Mesothelial cell of epicardium (in vitro differentiated cells): ENCODE measurements around the gene CFAP92. TPM values are rescaled to one million over a fixed set of nuclear protein-coding genes. Genes with fewer than 3 reads are reported as not detected.

Experiments used
- DNase-seq, 2 experiments: peaks; one replicate each; pipeline ENCODE4 v3.0.0; 2021; ENCODE audit warnings: low spot score in 2 of 2; ENCODE audit not compliant: unreplicated experiment in 2 of 2
- H3K27ac Mint-ChIP-seq: 2 replicates; pipeline ENCODE4 v1.8.0; 2021; ENCODE audit warnings: mixed read lengths
- H3K27me3 Mint-ChIP-seq: 2 replicates; pipeline ENCODE4 v1.8.0; 2021; ENCODE audit warnings: low read depth, mixed read lengths
- H3K36me3 Mint-ChIP-seq: 2 replicates; pipeline ENCODE4 v1.8.0; 2021; ENCODE audit warnings: mixed read lengths
- H3K4me1 Mint-ChIP-seq: 2 replicates; pipeline ENCODE4 v1.8.0; 2021; ENCODE audit warnings: mixed read lengths
- H3K4me3 Mint-ChIP-seq: 2 replicates; pipeline ENCODE4 v1.8.0; 2021; ENCODE audit warnings: mild to moderate bottlenecking, moderate library complexity, mixed read lengths
- H3K9me3 Mint-ChIP-seq: 2 replicates; pipeline ENCODE4 v1.8.0; 2021; ENCODE audit warnings: mixed read lengths
- total RNA-seq: library from RNA; stranded (reverse); gene quantifications from 3 replicates; pipeline ENCODE4 v1.2.1, GENCODE V29; 2021
- TF ChIP-seq, protein P1 (sequence below): fragments of 200-600 bp; sonication (generic); IDR thresholded peaks from one replicate; pipeline ENCODE4 v1.5.0; 2021; ENCODE audit warnings: antibody characterized with exemption; ENCODE audit not compliant: unreplicated experiment

CFAP92 gene, protein sequence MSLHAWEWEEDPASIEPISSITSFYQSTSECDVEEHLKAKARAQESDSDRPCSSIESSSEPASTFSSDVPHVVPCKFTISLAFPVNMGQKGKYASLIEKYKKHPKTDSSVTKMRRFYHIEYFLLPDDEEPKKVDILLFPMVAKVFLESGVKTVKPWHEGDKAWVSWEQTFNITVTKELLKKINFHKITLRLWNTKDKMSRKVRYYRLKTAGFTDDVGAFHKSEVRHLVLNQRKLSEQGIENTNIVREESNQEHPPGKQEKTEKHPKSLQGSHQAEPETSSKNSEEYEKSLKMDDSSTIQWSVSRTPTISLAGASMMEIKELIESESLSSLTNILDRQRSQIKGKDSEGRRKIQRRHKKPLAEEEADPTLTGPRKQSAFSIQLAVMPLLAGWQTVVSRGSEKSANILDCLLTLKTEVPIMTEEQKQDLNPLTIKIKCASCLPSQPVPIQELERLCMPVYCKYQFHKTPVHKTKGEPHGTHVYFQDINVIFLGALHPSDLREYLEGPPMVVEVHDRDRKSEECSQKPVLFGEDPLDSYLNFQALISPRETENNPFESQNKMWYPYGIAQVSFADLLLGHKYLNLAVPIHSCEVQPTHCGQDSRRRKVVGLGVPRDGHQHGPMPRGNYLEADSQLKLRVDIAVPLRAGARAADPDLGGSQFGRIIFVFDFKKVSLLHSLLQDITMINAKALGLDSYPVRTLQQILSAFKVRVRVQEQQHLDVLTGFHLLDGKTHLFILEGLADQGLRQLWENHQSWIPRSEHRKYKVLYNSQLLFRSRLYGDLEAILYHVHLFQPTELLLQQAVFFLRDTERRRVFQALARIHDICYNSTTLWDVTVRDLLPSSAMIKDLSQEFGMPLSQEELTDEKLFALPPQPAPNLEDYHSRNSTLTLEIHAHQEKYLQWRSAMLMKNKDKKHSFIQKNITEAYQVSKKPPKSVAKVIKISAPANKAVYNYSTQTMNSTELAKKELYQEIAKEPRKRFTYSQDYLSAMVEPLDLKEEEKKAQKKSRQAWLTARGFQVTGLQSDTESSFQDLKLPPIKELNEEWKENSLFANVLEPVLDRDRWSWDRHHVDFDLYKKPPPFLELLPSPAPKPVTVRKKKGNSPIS
- 0.76 to 1.2 TPM (median 1.1 TPM) in 3 replicates for total RNA-seq

DNA sequence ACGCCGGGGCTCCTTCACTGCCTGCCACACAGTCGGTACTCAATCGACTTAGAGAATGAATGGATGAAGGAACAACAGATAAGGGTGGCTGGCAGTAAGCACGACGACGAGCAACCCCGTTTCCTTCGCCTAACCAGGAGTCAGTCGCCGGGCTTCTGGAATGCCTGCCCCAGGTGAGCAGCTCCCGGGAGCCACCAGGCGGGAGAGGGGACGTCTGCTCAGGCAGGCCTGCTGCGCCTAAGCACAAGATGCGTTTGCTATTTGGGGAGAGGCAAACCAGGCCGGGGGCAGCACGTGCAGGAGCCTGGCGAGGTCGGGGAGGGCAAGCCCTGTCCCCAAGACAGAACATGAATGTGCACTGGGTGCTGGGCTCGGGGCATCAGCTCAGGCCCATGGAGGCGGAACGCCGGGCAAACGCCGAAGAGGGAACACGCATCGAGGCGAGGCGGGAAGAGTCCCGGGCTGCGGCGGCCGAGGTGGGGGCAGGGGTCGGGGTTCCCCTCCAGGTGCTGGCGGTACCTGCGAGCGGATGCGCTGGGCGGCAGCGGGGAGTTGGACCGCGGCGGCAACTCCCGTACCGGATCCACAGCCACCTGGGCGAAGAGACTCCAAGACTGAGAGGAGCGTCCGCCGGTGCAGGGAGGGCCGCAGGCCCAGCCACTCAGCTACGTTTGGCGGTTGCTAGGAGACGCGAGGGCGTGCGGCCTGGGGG is at the start of gene CFAP92:
Gene CFAP92 (minus strand): TSS at position 616 of the 712 bp plus-strand sequence. CDS start 772 bp downstream, outside the sequence.
- H3K27ac Mint-ChIP-seq, result peak within 1 kb of the TSS; percentile 36
- peak; percentile 88 to 95 for DNase-seq
- peaks cover 13% of the 10 kb centered on the region for H3K4me1 Mint-ChIP-seq
- no peaks in the 10 kb centered on the region for H3K36me3 Mint-ChIP-seq
- H3K27me3 Mint-ChIP-seq, result peaks cover 56% of the 10 kb centered on the region
- TF ChIP-seq, protein P1, sequence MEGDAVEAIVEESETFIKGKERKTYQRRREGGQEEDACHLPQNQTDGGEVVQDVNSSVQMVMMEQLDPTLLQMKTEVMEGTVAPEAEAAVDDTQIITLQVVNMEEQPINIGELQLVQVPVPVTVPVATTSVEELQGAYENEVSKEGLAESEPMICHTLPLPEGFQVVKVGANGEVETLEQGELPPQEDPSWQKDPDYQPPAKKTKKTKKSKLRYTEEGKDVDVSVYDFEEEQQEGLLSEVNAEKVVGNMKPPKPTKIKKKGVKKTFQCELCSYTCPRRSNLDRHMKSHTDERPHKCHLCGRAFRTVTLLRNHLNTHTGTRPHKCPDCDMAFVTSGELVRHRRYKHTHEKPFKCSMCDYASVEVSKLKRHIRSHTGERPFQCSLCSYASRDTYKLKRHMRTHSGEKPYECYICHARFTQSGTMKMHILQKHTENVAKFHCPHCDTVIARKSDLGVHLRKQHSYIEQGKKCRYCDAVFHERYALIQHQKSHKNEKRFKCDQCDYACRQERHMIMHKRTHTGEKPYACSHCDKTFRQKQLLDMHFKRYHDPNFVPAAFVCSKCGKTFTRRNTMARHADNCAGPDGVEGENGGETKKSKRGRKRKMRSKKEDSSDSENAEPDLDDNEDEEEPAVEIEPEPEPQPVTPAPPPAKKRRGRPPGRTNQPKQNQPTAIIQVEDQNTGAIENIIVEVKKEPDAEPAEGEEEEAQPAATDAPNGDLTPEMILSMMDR, result no peak
- H3K4me3 Mint-ChIP-seq, result peak within 1 kb of the TSS; percentile 75
- H3K9me3 Mint-ChIP-seq, result peaks cover 5% of the 10 kb centered on the region

DNA sequence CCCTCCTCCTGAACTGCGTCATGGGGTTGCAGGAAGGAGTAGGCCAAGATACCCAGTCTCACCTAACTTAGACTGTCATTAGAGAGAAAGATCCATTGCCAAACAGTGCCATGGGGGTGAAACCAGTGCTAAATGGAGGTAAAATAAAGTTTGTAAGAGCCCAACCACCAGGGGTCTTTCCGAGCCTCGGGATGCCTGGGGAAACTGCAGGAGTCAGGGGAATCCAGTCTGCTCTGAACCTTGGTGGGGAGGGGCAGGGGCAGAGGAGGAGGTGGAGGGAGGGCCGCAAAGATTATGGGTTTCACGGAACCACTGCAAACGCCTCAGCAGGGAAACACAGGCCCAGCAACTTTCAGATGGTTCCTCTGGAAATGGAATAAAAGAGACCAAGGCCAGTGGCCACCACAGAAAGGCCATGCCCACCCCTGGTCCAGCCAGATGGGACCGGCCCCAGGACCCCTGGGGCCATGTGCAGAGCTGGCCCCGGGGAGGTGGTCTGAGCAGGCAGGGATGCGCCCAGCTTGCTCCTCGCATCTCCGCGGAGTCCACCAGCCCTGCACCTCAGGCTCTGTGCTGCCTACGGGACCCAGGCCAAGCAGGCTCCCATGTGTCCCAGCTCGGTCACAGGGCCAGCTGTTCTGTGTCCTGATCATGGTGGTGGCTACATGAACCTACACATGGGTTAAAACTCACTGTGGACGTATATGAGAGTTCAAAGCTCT is 46.9 kb upstream of the CFAP92 start:
- TF ChIP-seq, protein P1, result no peak

DNA sequence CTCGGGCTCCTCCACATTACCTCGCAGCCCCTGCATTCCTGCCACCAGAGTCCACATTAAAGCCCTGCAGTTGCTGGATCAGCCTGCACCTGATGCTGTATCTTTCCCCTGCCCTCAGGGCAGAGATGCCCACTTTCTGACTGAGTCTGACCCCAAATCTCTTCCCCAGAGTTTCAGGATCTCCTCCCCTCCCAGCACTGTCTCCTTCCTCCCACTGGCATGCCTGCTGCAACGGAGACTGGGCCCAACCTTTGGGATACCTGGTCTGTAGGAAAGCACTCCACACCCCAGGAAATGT is 46.1 kb upstream of the CFAP92 start:
- H3K9me3 Mint-ChIP-seq, result peaks cover 17% of the 10 kb centered on the region
- peaks cover 4% of the 10 kb centered on the region for H3K4me1 Mint-ChIP-seq
- H3K36me3 Mint-ChIP-seq, result peaks cover 3% of the 10 kb centered on the region
- TF ChIP-seq, protein P1, result no peak
- H3K27ac Mint-ChIP-seq, result no peak overlapping the region
- DNase-seq, result no peak
- no peak overlapping the region for H3K4me3 Mint-ChIP-seq
- peaks cover 32% of the 10 kb centered on the region for H3K27me3 Mint-ChIP-seq

More for the DNA sequence above, 46.9 kb upstream of the CFAP92 start:
- H3K4me3 Mint-ChIP-seq, result no peak overlapping the region
- H3K27me3 Mint-ChIP-seq, result peaks cover 32% of the 10 kb centered on the region
- H3K4me1 Mint-ChIP-seq, result peaks cover 4% of the 10 kb centered on the region
- no peak overlapping the region for H3K27ac Mint-ChIP-seq
- peaks cover 3% of the 10 kb centered on the region for H3K36me3 Mint-ChIP-seq
- DNase-seq, result no peak
- peaks cover 17% of the 10 kb centered on the region for H3K9me3 Mint-ChIP-seq

DNA sequence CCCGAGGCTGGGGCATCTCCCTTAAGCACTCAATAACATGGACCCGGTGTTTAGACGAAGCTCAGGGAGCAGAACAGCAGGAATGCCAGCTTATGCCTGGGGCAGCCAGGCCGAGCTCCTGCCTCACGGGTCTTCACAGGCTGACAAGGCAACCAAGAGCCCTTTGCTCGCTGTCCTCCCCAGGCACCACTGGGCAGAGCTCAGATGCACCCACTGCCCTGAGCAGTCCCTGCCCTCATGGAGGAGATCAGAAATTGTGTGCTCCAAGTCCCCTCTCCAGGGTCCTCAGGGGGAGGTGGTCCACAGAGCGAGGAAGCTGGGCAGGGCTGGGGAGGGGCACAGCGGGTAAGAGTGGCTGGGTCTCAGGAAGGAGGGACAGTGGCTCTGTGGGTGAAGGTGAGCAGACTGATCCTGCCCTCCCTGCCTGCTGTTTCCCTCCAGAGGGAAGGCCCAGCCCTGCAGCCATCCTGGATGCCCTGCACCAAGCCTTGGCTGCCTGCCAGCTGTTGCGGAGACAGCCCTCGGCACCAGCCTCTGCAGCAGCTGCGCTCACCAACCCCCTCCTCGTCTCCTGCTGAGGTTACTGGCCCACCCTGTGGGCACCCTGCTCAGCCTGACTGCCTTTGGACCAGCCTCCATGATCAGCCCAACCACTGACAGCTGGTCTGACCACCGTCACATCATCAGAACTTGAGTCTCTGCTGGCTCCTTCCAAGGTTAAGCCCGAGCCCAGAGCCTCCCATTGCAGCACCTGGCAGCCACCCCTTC is 45.6 kb upstream of the CFAP92 start:
- H3K4me1 Mint-ChIP-seq, result peaks cover 4% of the 10 kb centered on the region
- no peaks in the 10 kb centered on the region for H3K36me3 Mint-ChIP-seq
- peaks cover 32% of the 10 kb centered on the region for H3K27me3 Mint-ChIP-seq
- TF ChIP-seq, protein P1, result no peak
- no peak overlapping the region for H3K4me3 Mint-ChIP-seq
- peak in 1 of 2 experiments; percentile 66 for DNase-seq
- H3K9me3 Mint-ChIP-seq, result peaks cover 12% of the 10 kb centered on the region
- H3K27ac Mint-ChIP-seq, result no peak overlapping the region
